HepG2 (cell line): ENCODE measurements around the gene MRPL10. TPM values are rescaled to one million over a fixed set of nuclear protein-coding genes. Genes with fewer than 3 reads are reported as not detected.

Source experiments
- ARHGAP35 ChIP-seq: sonication (generic); formaldehyde crosslinking; IDR thresholded peaks from 2 replicates; pipeline ENCODE4 v1.9.0; 2022; ENCODE audit warnings: mild to moderate bottlenecking, inconsistent platforms, moderate library complexity, missing genetic modification reagents, borderline replicate concordance
- ATF1 ChIP-seq: IDR thresholded peaks from 2 replicates; pipeline ENCODE4 v1.6.1; 2016; ENCODE audit warnings: mild to moderate bottlenecking, control low read depth
- DNMT1 ChIP-seq: sonication (generic); formaldehyde crosslinking; IDR thresholded peaks from 2 replicates; pipeline ENCODE4 v1.5.1; 2020; ENCODE audit warnings: mild to moderate bottlenecking, missing genetic modification reagents
- KLF9 ChIP-seq: IDR thresholded peaks from 2 replicates; pipeline ENCODE4 v1.6.1; 2016; ENCODE audit warnings: low read depth
- MATR3 ChIP-seq: sonication (generic); formaldehyde crosslinking; IDR thresholded peaks from 2 replicates; pipeline ENCODE4 v1.4.0; 2020; ENCODE audit warnings: missing genetic modification reagents
- MED13 ChIP-seq: sonication (generic); formaldehyde crosslinking; IDR thresholded peaks from 2 replicates; pipeline ENCODE4 v1.5.0; 2020; ENCODE audit warnings: missing genetic modification reagents
- MED8 ChIP-seq: sonication (generic); formaldehyde crosslinking; IDR thresholded peaks from 2 replicates; pipeline ENCODE4 v1.8.1; 2023; ENCODE audit warnings: mild to moderate bottlenecking, missing genetic modification reagents; ENCODE audit not compliant: insufficient replicate concordance
- NFIC ChIP-seq: IDR thresholded peaks from 2 replicates; pipeline ENCODE4 v1.6.1; 2012; ENCODE audit warnings: mild to moderate bottlenecking, low read length, inconsistent platforms
- RARG ChIP-seq: sonication (generic); formaldehyde crosslinking; IDR thresholded peaks from 2 replicates; pipeline ENCODE4 v1.4.0; 2020; ENCODE audit warnings: low read depth, mild to moderate bottlenecking, missing genetic modification reagents
- SIN3B ChIP-seq: fragments of 150-350 bp; IDR thresholded peaks from 2 replicates; pipeline ENCODE4 v1.6.1; 2014; ENCODE audit warnings: low read length
- ZHX1 ChIP-seq: sonication (generic); formaldehyde crosslinking; IDR thresholded peaks from 2 replicates; pipeline ENCODE4 v1.8.1; 2022; ENCODE audit warnings: low read depth, mild to moderate bottlenecking, missing genetic modification reagents
- ZMYM3 ChIP-seq: sonication (generic); formaldehyde crosslinking; IDR thresholded peaks from 2 replicates; pipeline ENCODE4 v1.5.1; 2020; ENCODE audit warnings: mild to moderate bottlenecking, missing genetic modification reagents
- ZNF503 ChIP-seq: sonication (generic); formaldehyde crosslinking; IDR thresholded peaks from 2 replicates; pipeline ENCODE4 v1.4.0; 2020; ENCODE audit warnings: missing genetic modification reagents
- ZNF691 ChIP-seq: sonication (generic); formaldehyde crosslinking; IDR thresholded peaks from 2 replicates; pipeline ENCODE4 v1.4.0; 2020; ENCODE audit warnings: missing genetic modification reagents, low read depth, mild to moderate bottlenecking, borderline replicate concordance
- ZZZ3 ChIP-seq: sonication (generic); formaldehyde crosslinking; IDR thresholded peaks from 2 replicates; pipeline ENCODE4 v1.4.0; 2020; ENCODE audit warnings: missing genetic modification reagents, mild to moderate bottlenecking, borderline replicate concordance
- polyA plus RNA-seq, 8 experiments: library from polyadenylated mRNA; depleted of rRNA in 3 of 8; stranded (reverse) in 7 of 8; unstranded in 1 of 8; fragments of >200 nt; fragmentation: Illumina TruSeq in 4 of 8; extraction: Trizol in 4 of 8; gene quantifications; 2 replicates each; pipeline versions ENCODE4 v1.2.1 to v1.2.3, GENCODE V29; 2011 to 2016; ENCODE audit warnings: low read depth in 4 of 8, missing spikeins in 1 of 8, mixed read lengths in 1 of 8; ENCODE audit not compliant: insufficient read depth in 1 of 8
- total RNA-seq, 5 experiments: library from RNA; depleted of rRNA; stranded (reverse); fragments of >200 nt; fragmentation: Illumina TruSeq; extraction: Trizol; gene quantifications; 2 replicates each; pipeline ENCODE4 v1.2.3, GENCODE V29; 2016; ENCODE audit warnings: low read depth in 1 of 5
- TF ChIP-seq, protein P1 (sequence below): sonication (generic); formaldehyde crosslinking; IDR thresholded peaks from 2 replicates; pipeline ENCODE4 v1.8.0; 2022; ENCODE audit warnings: mild to moderate bottlenecking, missing genetic modification reagents, moderate library complexity
- TF ChIP-seq, protein P2 (sequence below): sonication (generic); formaldehyde crosslinking; IDR thresholded peaks from 2 replicates; pipeline ENCODE4; 2020; ENCODE audit warnings: missing genetic modification reagents, mild to moderate bottlenecking, borderline replicate concordance

Gene MRPL10
- total and polyA plus RNA-seq, 2 of the 13 experiments (the other 11 are each of a cell fraction or from before 2014, with no cell fraction given), result 56.7 to 149 TPM

GRCh38 chr17:47821031-47821423 is 10.3 kb downstream of the MRPL10 start (continued):
- TF ChIP-seq NFIC, result no peak
- TF ChIP-seq ZZZ3 (CRISPR knock-in tag), result no peak
- no peak for TF ChIP-seq ZMYM3 (CRISPR knock-in tag)
- no peak for TF ChIP-seq MATR3 (CRISPR knock-in tag)
- no peak for TF ChIP-seq ZNF691 (CRISPR knock-in tag)
- TF ChIP-seq, protein P1, sequence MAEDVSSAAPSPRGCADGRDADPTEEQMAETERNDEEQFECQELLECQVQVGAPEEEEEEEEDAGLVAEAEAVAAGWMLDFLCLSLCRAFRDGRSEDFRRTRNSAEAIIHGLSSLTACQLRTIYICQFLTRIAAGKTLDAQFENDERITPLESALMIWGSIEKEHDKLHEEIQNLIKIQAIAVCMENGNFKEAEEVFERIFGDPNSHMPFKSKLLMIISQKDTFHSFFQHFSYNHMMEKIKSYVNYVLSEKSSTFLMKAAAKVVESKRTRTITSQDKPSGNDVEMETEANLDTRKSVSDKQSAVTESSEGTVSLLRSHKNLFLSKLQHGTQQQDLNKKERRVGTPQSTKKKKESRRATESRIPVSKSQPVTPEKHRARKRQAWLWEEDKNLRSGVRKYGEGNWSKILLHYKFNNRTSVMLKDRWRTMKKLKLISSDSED, result no peak
- TF ChIP-seq ARHGAP35 (CRISPR knock-in tag), result no peak
- no peak for TF ChIP-seq ZNF503 (CRISPR knock-in tag)
- TF ChIP-seq ZHX1 (CRISPR knock-in tag), result peak; percentile 27; the same call in 1 of the 2 replicates
- no peak for TF ChIP-seq MED8 (CRISPR knock-in tag)
- TF ChIP-seq SIN3B, result no peak
- no peak for TF ChIP-seq ATF1 (CRISPR knock-in tag)
- no peak for TF ChIP-seq MED13 (CRISPR knock-in tag)
- TF ChIP-seq RARG (CRISPR knock-in tag), result no peak
- no peak for TF ChIP-seq KLF9 (CRISPR knock-in tag)
- TF ChIP-seq DNMT1 (CRISPR knock-in tag), result no peak
- TF ChIP-seq, protein P2, sequence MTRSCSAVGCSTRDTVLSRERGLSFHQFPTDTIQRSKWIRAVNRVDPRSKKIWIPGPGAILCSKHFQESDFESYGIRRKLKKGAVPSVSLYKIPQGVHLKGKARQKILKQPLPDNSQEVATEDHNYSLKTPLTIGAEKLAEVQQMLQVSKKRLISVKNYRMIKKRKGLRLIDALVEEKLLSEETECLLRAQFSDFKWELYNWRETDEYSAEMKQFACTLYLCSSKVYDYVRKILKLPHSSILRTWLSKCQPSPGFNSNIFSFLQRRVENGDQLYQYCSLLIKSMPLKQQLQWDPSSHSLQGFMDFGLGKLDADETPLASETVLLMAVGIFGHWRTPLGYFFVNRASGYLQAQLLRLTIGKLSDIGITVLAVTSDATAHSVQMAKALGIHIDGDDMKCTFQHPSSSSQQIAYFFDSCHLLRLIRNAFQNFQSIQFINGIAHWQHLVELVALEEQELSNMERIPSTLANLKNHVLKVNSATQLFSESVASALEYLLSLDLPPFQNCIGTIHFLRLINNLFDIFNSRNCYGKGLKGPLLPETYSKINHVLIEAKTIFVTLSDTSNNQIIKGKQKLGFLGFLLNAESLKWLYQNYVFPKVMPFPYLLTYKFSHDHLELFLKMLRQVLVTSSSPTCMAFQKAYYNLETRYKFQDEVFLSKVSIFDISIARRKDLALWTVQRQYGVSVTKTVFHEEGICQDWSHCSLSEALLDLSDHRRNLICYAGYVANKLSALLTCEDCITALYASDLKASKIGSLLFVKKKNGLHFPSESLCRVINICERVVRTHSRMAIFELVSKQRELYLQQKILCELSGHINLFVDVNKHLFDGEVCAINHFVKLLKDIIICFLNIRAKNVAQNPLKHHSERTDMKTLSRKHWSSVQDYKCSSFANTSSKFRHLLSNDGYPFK (CRISPR knock-in tag), result no peak
